ENCODE results near the gene PRSS33.

- TF ChIP-seq SUZ12 (IDR thresholded peaks at IDR 0.05; ENCODE audit: extremely low read depth, insufficient read depth, insufficient read length) (no peak), ZNF274 (IDR thresholded peaks at IDR 0.05; ENCODE audit: low read depth, low read length) (no peak), YY1 (IDR thresholded peaks at IDR 0.05; ENCODE audit: insufficient read depth, insufficient read length) (no peak)
These were observed 2.0 kb downstream of the PRSS33 start for GRCh38 chr16:2785101-2785991.

Data from NT2/D1 (cell line).